Measurements from ENCODE around the gene FADS3.
A peak's percentile ranks its signal among the peaks of the same experiment; 100 is the strongest.

FADS3 gene

GRCh38 chr11:61830237-61831105 lies 60.9 kb downstream of the FADS3 start:
- TF ChIP-seq ZFX (IDR thresholded peaks at IDR 0.05) = no peak
- no peak for TF ChIP-seq CTCF (conservative IDR thresholded peaks at IDR 0.05)
- peak overlapping the region; percentile 99 for H3K27ac ChIP-seq

- peak overlapping the region; percentile 99 for H3K27ac ChIP-seq
Measured at GRCh38 chr11:61829806-61830205, 61.5 kb downstream of the FADS3 start.

GRCh38 chr11:61828629-61829407 lies 62.5 kb downstream of the FADS3 start:
- H3K27ac ChIP-seq = peak overlapping the region; percentile 99
- TF ChIP-seq ZFX (IDR thresholded peaks at IDR 0.05) (peak; percentile 18), CTCF (conservative IDR thresholded peaks at IDR 0.05) (peak; percentile 64; the same call in 1 of the 2 replicates)

More at GRCh38 chr11:61829806-61830205, 61.5 kb downstream of the FADS3 start:
- TF ChIP-seq CTCF (conservative IDR thresholded peaks at IDR 0.05) = no peak
- TF ChIP-seq ZFX (IDR thresholded peaks at IDR 0.05) = no peak

GRCh38 chr11:61828379-61828628 lies 63.0 kb downstream of the FADS3 start:
- H3K27ac ChIP-seq = peak overlapping the region; percentile 99

GRCh38 chr11:61827571-61828378 lies 63.6 kb downstream of the FADS3 start, which contains the start of gene FADS2:
FADS2 (plus strand) TSS chr11:61828300; CDS start chr11:61828391, 91 bp downstream.
- peak within 1 kb of the TSS; percentile 99 for H3K27ac ChIP-seq

More at GRCh38 chr11:61828379-61828628, 63.0 kb downstream of the FADS3 start:
- TF ChIP-seq ZFX (IDR thresholded peaks at IDR 0.05) (no peak), CTCF (conservative IDR thresholded peaks at IDR 0.05) (no peak)

GRCh38 chr11:61826930-61827570 lies 64.3 kb downstream of the FADS3 start:
- peak overlapping the region; percentile 99 for H3K27ac ChIP-seq

More at GRCh38 chr11:61827571-61828378, 63.6 kb downstream of the FADS3 start, which contains the start of gene FADS2:
- no peak for TF ChIP-seq CTCF (conservative IDR thresholded peaks at IDR 0.05)
- peak; percentile 65 for TF ChIP-seq ZFX (IDR thresholded peaks at IDR 0.05)

More at GRCh38 chr11:61826930-61827570, 64.3 kb downstream of the FADS3 start:
- TF ChIP-seq ZFX (IDR thresholded peaks at IDR 0.05) = no peak
- TF ChIP-seq CTCF (conservative IDR thresholded peaks at IDR 0.05) = no peak

Data from C4-2B (cell line).